H1 (cell line): ENCODE measurements around the gene MYO16. TPM values are rescaled to one million over a fixed set of nuclear protein-coding genes. Genes with fewer than 3 reads are reported as not detected.

Experiments
- CEBPB ChIP-seq: IDR thresholded peaks from 2 replicates; pipeline ENCODE4 v1.6.1; 2012; ENCODE audit warnings: low read depth, low read length
- EGR1 ChIP-seq: IDR thresholded peaks from 2 replicates; pipeline ENCODE4 v1.6.1; 2011; ENCODE audit warnings: low read depth, low read length, borderline replicate concordance
- JUN ChIP-seq: IDR thresholded peaks from 2 replicates; pipeline ENCODE4 v1.6.1; 2011; ENCODE audit warnings: low read depth, mild to moderate bottlenecking, improper control_type of control experiment, low read length
- SIN3A ChIP-seq, 2 experiments: IDR thresholded peaks in 1 of 2; conservative IDR thresholded peaks in 1 of 2; 2 replicates each; pipeline ENCODE4 v1.6.1; 2011 to 2012; ENCODE audit warnings: low read length in 2 of 2, improper control_type of control experiment in 1 of 2, low read depth in 1 of 2, mild to moderate bottlenecking in 1 of 2
- SP4 ChIP-seq: IDR thresholded peaks from 2 replicates; pipeline ENCODE4 v1.6.1; 2012; ENCODE audit warnings: low read length, inconsistent platforms
- TAF1 ChIP-seq: IDR thresholded peaks from 2 replicates; pipeline ENCODE4 v1.6.1; 2011; ENCODE audit warnings: mild to moderate bottlenecking, low read depth, low read length
- polyA plus RNA-seq, 7 experiments: library from polyadenylated mRNA; depleted of rRNA in 3 of 7; stranded (reverse) in 5 of 7; unstranded in 2 of 7; fragments of >200 nt in 5 of 7; fragments of 200-250 nt in 2 of 7; gene quantifications; 1 replicate in 5 of 7; 2 replicates in 1 of 7; 4 replicates in 1 of 7; pipeline versions ENCODE4 v1.2.1 to v1.2.3, GENCODE V29; 2011 to 2013; ENCODE audit warnings: missing spikeins in 2 of 7, mixed read lengths in 2 of 7
- total RNA-seq: library from RNA; stranded (reverse); fragmentation: NEBNext Ultra II Directional; extraction: Animal tissue kit (Norgen Biotek cat#: 25700); gene quantifications from 2 replicates; pipeline ENCODE4 v1.2.1, GENCODE V29; 2021

The MYO16 gene
- total and polyA plus RNA-seq, 2 of the 8 experiments (the other 6 are each of a cell fraction or from before 2014, with no cell fraction given): 0.02 to 0.22 TPM

- TF ChIP-seq JUN (no peak), SIN3A (conservative IDR thresholded peaks at IDR 0.05 in 1 of 2, IDR thresholded peaks at IDR 0.05 in 1 of 2; ENCODE audit: low read depth in 1 of 2, low read length in 2 of 2) (no peak), SP4 (no peak), TAF1 (no peak), CEBPB (no peak), EGR1 (no peak)
Measured at GRCh38 chr13:108983273-108983672, 353.9 kb downstream of the MYO16 start (continued).
